Measurements from ENCODE around the gene EMSY.

Gene EMSY

DNA sequence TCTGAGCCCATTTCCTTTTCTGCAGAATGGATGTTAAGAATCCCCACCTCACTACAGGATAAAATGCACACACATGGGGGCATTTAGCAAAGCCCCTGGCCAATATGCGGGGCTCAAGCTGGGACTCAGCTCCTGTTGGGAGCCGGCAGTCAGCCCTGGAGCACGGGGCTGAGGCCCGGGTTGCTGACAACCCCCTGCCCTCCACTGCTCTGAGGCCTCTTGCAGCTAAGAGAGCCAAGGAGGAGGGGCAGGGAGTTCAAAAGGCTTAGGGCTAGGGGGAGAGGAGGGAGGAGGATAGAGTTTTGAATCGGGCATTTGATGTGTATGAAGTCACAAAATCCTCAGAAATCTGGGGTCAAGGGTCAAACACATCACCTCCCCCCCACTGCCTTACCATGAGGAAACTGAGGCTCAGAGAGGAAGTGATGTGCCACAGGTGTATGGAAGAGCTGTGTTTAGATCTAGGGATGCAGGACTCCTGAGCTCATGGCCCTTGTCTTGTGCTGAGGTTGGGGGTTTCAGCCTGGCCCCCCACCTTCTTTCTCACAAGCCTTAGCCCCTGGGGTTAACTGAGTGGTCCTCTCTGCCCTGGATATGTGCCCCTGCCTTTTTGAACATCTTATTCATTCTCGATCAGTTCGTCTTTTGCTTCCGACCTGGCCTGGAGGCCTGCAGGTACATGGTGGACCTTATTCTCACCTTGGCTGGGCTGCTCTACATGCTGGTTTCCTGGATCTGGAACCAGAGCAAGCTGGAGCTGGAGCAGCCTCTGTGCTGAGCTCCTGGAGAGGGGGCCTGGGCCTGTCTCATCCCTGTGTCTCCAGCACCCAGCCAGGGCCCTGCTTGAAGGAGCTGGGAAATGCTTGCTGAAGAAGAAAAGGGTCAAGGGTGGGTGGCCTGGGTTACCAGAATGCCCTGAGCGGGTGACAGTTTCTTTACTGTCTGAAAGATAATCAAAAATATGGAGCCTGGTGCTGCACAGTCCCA lies 145.4 kb downstream of the EMSY start:
- no peaks in the 10 kb centered on the region for H3K79me1 ChIP-seq (replicated peaks; ENCODE audit: low read length, poor library complexity, severe bottlenecking)
- DNase-seq, result no peak
- H3K4me1 ChIP-seq (ENCODE audit: control insufficient read depth, insufficient read depth, low read depth, low read length), result peaks cover 7% of the 10 kb centered on the region
- no peak overlapping the region for H3K9ac ChIP-seq (ENCODE audit: low read length)
- H2BK12ac ChIP-seq (ENCODE audit: low read length in 2 of 2), result no peak overlapping the region
- H2BK15ac ChIP-seq (ENCODE audit: low read depth, poor library complexity, severe bottlenecking), result peak overlapping the region; percentile 54
- no peak overlapping the region for H3K14ac ChIP-seq (ENCODE audit: low read length in 2 of 2)
- H4K8ac ChIP-seq (ENCODE audit: low read length), result no peak overlapping the region
- H3K27me3 ChIP-seq (ENCODE audit: control insufficient read depth in 1 of 2, insufficient read depth in 1 of 2, low read length in 2 of 2), result no peaks in the 10 kb centered on the region
- no peak overlapping the region for H2AFZ ChIP-seq (ENCODE audit: low read depth, low read length)
- no peaks in the 10 kb centered on the region for H3K36me3 ChIP-seq (ENCODE audit: control insufficient read depth in 1 of 2, insufficient read depth in 2 of 2, low read depth in 1 of 2, low read length in 2 of 2)
- H3K18ac ChIP-seq (ENCODE audit: low read depth in 1 of 2, low read length in 2 of 2), result no peak overlapping the region
- no peak overlapping the region for H3K23ac ChIP-seq (ENCODE audit: low read length in 2 of 2)
- no peak overlapping the region for H3K4ac ChIP-seq (ENCODE audit: low read depth in 1 of 2, low read length in 2 of 2)
- H3K9me3 ChIP-seq (ENCODE audit: control insufficient read depth, low read length), result no peaks in the 10 kb centered on the region
- no peak overlapping the region for H3K27ac ChIP-seq (ENCODE audit: low read length, poor library complexity, severe bottlenecking)
- H3K4me3 ChIP-seq (ENCODE audit: insufficient read depth in 1 of 2, low read depth in 1 of 2, low read length in 2 of 2), result no peak overlapping the region
- H3K4me2 ChIP-seq (ENCODE audit: low read length, poor library complexity, severe bottlenecking), result no peak overlapping the region
- 73% methylated on average over 8 of the region's 9 CpGs for WGBS
- H2BK5ac ChIP-seq (ENCODE audit: low read depth, low read length, poor library complexity, severe bottlenecking), result no peak overlapping the region
- no peak overlapping the region for H2AK5ac ChIP-seq (ENCODE audit: low read length, severe bottlenecking)
- no peak overlapping the region for H2BK120ac ChIP-seq (ENCODE audit: low read depth, low read length)
- H4K91ac ChIP-seq (ENCODE audit: low read length), result no peak overlapping the region

DNA sequence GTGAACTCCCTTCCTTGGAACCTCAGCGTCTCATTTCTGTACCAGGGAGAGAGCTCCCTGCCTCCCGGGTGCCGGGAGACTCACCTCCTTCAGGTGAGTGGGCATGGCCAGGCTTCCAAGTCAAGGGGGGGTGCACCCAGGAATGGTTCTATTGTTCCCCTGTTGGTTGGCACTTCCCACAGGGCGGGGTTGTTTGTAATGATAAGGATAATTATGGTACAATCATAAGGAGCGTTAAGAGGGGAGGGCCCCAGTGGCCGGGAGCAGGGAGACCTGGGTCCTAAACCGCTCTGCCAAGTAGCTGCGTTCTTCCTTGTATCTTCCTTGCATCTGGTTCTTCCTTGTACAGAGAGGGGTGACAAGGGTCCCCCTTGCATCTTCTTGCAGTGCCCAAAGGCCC lies 146.6 kb downstream of the EMSY start:
- 96% methylated on average over 8 of the region's 8 CpGs for WGBS
- Histone ChIP-seq H3K36me3 (ENCODE audit: control insufficient read depth in 1 of 2, insufficient read depth in 2 of 2, low read depth in 1 of 2, low read length in 2 of 2) (no peaks in the 10 kb centered on the region), H2BK120ac (ENCODE audit: low read depth, low read length) (no peak overlapping the region), H2BK5ac (ENCODE audit: low read depth, low read length, poor library complexity, severe bottlenecking) (no peak overlapping the region), H2AK5ac (ENCODE audit: low read length, severe bottlenecking) (no peak overlapping the region), H3K4me1 (ENCODE audit: control insufficient read depth, insufficient read depth, low read depth, low read length) (peaks cover 7% of the 10 kb centered on the region), H3K18ac (ENCODE audit: low read depth in 1 of 2, low read length in 2 of 2) (no peak overlapping the region), H3K14ac (ENCODE audit: low read length in 2 of 2) (no peak overlapping the region), H4K8ac (ENCODE audit: low read length) (no peak overlapping the region), H3K9ac (ENCODE audit: low read length) (no peak overlapping the region), H3K4me2 (ENCODE audit: low read length, poor library complexity, severe bottlenecking) (no peak overlapping the region), H3K4ac (ENCODE audit: low read depth in 1 of 2, low read length in 2 of 2) (no peak overlapping the region), H3K23ac (ENCODE audit: low read length in 2 of 2) (no peak overlapping the region), H2AFZ (ENCODE audit: low read depth, low read length) (no peak overlapping the region), H2BK12ac (ENCODE audit: low read length in 2 of 2) (no peak overlapping the region), H2BK15ac (ENCODE audit: low read depth, poor library complexity, severe bottlenecking) (no peak overlapping the region), H4K91ac (ENCODE audit: low read length) (no peak overlapping the region), H3K79me1 (replicated peaks; ENCODE audit: low read length, poor library complexity, severe bottlenecking) (no peaks in the 10 kb centered on the region), H3K4me3 (ENCODE audit: insufficient read depth in 1 of 2, low read depth in 1 of 2, low read length in 2 of 2) (no peak overlapping the region), H3K9me3 (ENCODE audit: control insufficient read depth, low read length) (no peaks in the 10 kb centered on the region), H3K27me3 (ENCODE audit: control insufficient read depth in 1 of 2, insufficient read depth in 1 of 2, low read length in 2 of 2) (no peaks in the 10 kb centered on the region), H3K27ac (ENCODE audit: low read length, poor library complexity, severe bottlenecking) (no peak overlapping the region)
- DNase-seq, result no peak

DNA sequence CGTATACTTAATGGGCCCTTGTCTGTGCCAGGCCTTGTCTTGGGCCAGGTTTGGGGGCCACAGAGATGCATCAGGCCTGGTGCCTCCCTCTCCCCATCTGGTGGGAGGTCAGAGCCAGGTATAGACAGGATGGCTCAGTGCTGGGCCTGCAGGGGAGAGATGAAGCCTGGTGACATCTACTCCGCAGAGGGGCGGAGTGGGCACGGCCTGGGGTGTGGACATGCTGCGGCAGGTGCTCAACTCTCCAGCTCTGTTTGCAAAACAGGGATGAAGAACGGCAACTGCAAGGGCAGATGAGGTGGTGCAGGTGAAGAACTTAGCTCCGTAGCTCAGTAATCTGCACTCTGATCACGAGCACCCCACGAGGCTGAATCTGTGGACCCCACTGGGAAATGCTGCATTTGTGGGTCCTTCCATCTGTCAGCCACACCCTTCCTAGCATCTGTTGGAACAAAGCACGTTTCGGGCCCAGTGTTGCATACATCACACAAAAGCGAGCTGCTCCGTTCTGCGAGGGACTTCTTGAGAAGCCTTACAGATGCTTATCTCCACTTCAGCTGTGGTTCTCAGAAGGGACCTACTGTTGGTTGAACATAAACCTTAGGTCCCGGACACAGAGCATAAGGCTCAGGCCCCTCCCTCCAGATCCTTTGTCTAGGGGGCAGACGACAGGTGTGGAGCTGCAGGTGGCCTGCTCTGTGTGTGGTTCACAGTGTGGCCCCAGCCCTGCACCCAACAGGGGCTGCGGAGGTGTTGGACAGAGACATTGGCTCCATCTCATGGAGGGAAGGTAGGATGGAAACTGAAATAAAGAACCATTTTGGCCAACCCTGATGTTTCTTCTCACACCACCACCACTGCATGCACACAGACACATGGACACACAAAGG lies 147.5 kb downstream of the EMSY start:
- Histone ChIP-seq H3K14ac (ENCODE audit: low read length in 2 of 2) (no peak overlapping the region), H3K23ac (ENCODE audit: low read length in 2 of 2) (no peak overlapping the region), H2BK12ac (ENCODE audit: low read length in 2 of 2) (no peak overlapping the region), H3K9ac (ENCODE audit: low read length) (no peak overlapping the region), H2AK5ac (ENCODE audit: low read length, severe bottlenecking) (no peak overlapping the region), H2BK5ac (ENCODE audit: low read depth, low read length, poor library complexity, severe bottlenecking) (no peak overlapping the region), H3K4me2 (ENCODE audit: low read length, poor library complexity, severe bottlenecking) (no peak overlapping the region), H3K27me3 (ENCODE audit: control insufficient read depth in 1 of 2, insufficient read depth in 1 of 2, low read length in 2 of 2) (no peaks in the 10 kb centered on the region), H3K36me3 (ENCODE audit: control insufficient read depth in 1 of 2, insufficient read depth in 2 of 2, low read depth in 1 of 2, low read length in 2 of 2) (no peaks in the 10 kb centered on the region), H3K4me3 (ENCODE audit: insufficient read depth in 1 of 2, low read depth in 1 of 2, low read length in 2 of 2) (no peak overlapping the region), H3K18ac (ENCODE audit: low read depth in 1 of 2, low read length in 2 of 2) (no peak overlapping the region), H3K27ac (ENCODE audit: low read length, poor library complexity, severe bottlenecking) (no peak overlapping the region), H3K4me1 (ENCODE audit: control insufficient read depth, insufficient read depth, low read depth, low read length) (peaks cover 7% of the 10 kb centered on the region), H2BK120ac (ENCODE audit: low read depth, low read length) (no peak overlapping the region), H4K91ac (ENCODE audit: low read length) (no peak overlapping the region), H2BK15ac (ENCODE audit: low read depth, poor library complexity, severe bottlenecking) (no peak overlapping the region), H3K4ac (ENCODE audit: low read depth in 1 of 2, low read length in 2 of 2) (no peak overlapping the region), H4K8ac (ENCODE audit: low read length) (no peak overlapping the region), H2AFZ (ENCODE audit: low read depth, low read length) (no peak overlapping the region), H3K9me3 (ENCODE audit: control insufficient read depth, low read length) (no peaks in the 10 kb centered on the region), H3K79me1 (replicated peaks; ENCODE audit: low read length, poor library complexity, severe bottlenecking) (no peaks in the 10 kb centered on the region)
- DNase-seq, result no peak
- 93% methylated on average over 16 of the region's 17 CpGs for WGBS

DNA sequence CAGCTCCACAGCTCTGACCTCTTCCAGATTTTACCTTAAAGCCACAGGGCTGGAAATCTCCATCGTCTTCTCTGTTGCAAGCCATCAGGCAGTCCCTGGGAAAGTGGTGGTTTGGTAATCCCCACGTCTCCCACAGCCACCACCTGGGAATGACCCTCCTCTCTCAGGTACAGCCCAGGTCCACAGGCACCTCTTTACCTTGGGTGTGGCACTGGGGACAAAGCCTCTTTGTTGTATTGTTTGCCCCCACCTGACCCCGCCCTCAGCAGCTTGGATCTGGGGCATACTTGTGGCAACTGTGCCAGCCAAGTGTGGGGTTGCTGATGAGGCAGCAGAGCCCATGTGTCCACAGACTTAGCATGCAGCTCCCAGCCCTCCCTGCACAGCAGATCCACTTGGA lies 148.1 kb downstream of the EMSY start:
- no peak overlapping the region for H3K4me3 ChIP-seq (ENCODE audit: insufficient read depth in 1 of 2, low read depth in 1 of 2, low read length in 2 of 2)
- H3K79me1 ChIP-seq (replicated peaks; ENCODE audit: low read length, poor library complexity, severe bottlenecking), result no peaks in the 10 kb centered on the region
- H4K91ac ChIP-seq (ENCODE audit: low read length), result no peak overlapping the region
- no peak overlapping the region for H3K4ac ChIP-seq (ENCODE audit: low read depth in 1 of 2, low read length in 2 of 2)
- 88% methylated on average over 3 of the region's 3 CpGs for WGBS
- H3K27ac ChIP-seq (ENCODE audit: low read length, poor library complexity, severe bottlenecking), result no peak overlapping the region
- no peak for DNase-seq
- H2BK120ac ChIP-seq (ENCODE audit: low read depth, low read length), result no peak overlapping the region
- no peak overlapping the region for H3K23ac ChIP-seq (ENCODE audit: low read length in 2 of 2)
- H3K4me1 ChIP-seq (ENCODE audit: control insufficient read depth, insufficient read depth, low read depth, low read length), result peaks cover 7% of the 10 kb centered on the region
- no peak overlapping the region for H3K18ac ChIP-seq (ENCODE audit: low read depth in 1 of 2, low read length in 2 of 2)
- no peak overlapping the region for H3K4me2 ChIP-seq (ENCODE audit: low read length, poor library complexity, severe bottlenecking)
- H3K27me3 ChIP-seq (ENCODE audit: control insufficient read depth in 1 of 2, insufficient read depth in 1 of 2, low read length in 2 of 2), result no peaks in the 10 kb centered on the region
- no peak overlapping the region for H2AK5ac ChIP-seq (ENCODE audit: low read length, severe bottlenecking)
- no peak overlapping the region for H4K8ac ChIP-seq (ENCODE audit: low read length)
- no peak overlapping the region for H3K14ac ChIP-seq (ENCODE audit: low read length in 2 of 2)
- no peak overlapping the region for H2BK5ac ChIP-seq (ENCODE audit: low read depth, low read length, poor library complexity, severe bottlenecking)
- no peak overlapping the region for H2AFZ ChIP-seq (ENCODE audit: low read depth, low read length)
- no peak overlapping the region for H3K9ac ChIP-seq (ENCODE audit: low read length)
- no peaks in the 10 kb centered on the region for H3K36me3 ChIP-seq (ENCODE audit: control insufficient read depth in 1 of 2, insufficient read depth in 2 of 2, low read depth in 1 of 2, low read length in 2 of 2)
- H2BK15ac ChIP-seq (ENCODE audit: low read depth, poor library complexity, severe bottlenecking), result no peak overlapping the region
- no peak overlapping the region for H2BK12ac ChIP-seq (ENCODE audit: low read length in 2 of 2)
- no peaks in the 10 kb centered on the region for H3K9me3 ChIP-seq (ENCODE audit: control insufficient read depth, low read length)
